Endothelial cell of umbilical vein (primary cell): Measurements from ENCODE around the gene KCNF1.

Source experiments
- POLR2A ChIP-seq: IDR thresholded peaks from 2 replicates; pipeline ENCODE4 v1.6.1; 2012; ENCODE audit warnings: low read depth, mild to moderate bottlenecking, control low read depth, low read length
- TF ChIP-seq, protein P1 (sequence below), 2 donors: IDR thresholded peaks; 1 replicate in 1 of 2; 2 replicates in 1 of 2; pipeline ENCODE4 v1.5.1; 2011; ENCODE audit warnings: low read length in 2 of 2, mild to moderate bottlenecking in 2 of 2, moderate library complexity in 2 of 2, control low read depth in 1 of 2, inconsistent platforms in 1 of 2, low read depth in 1 of 2; ENCODE audit not compliant: insufficient read depth in 1 of 2; ENCODE audit errors: extremely low read depth in 1 of 2

DNA sequence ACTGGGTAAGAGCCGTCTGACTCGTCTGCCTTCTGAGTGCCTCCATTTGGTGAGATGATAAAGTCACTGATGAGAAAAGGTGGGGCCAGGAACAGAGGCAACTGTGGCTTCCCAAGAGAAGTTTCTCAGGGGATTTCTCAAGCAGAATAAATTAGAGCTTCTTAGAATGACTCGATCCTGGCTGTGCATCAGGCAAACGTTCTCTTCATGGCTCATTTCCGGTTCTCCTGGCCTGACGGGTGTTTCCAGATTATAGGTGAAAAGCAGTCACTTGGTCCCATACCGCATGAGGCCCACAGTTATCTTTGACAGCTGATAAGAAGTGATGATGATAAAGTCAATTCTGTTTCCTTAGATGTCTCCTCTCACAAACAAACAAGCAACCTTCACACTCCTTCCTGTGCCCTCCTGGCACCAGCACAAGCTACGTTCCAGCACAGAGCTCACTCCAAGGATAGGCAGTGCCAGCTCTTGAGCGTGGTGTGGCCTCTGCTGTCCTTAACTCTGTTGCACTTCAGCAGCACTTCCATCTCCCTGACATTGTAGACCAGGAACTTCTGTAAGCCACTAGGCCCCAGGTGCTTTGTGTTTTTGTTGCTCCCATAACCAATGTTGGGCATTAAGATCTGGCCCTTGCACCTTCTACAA, 37.8 kb upstream of the KCNF1 start:
- TF ChIP-seq, protein P1, sequence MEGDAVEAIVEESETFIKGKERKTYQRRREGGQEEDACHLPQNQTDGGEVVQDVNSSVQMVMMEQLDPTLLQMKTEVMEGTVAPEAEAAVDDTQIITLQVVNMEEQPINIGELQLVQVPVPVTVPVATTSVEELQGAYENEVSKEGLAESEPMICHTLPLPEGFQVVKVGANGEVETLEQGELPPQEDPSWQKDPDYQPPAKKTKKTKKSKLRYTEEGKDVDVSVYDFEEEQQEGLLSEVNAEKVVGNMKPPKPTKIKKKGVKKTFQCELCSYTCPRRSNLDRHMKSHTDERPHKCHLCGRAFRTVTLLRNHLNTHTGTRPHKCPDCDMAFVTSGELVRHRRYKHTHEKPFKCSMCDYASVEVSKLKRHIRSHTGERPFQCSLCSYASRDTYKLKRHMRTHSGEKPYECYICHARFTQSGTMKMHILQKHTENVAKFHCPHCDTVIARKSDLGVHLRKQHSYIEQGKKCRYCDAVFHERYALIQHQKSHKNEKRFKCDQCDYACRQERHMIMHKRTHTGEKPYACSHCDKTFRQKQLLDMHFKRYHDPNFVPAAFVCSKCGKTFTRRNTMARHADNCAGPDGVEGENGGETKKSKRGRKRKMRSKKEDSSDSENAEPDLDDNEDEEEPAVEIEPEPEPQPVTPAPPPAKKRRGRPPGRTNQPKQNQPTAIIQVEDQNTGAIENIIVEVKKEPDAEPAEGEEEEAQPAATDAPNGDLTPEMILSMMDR (IDR thresholded peaks at IDR 0.05; ENCODE audit: extremely low read depth in 1 of 2, insufficient read depth in 1 of 2, low read depth in 1 of 2, low read length in 2 of 2): no peak
- no peak for TF ChIP-seq POLR2A
